Measurements from ENCODE around the gene SPC24.
"Not testable (repeated sequence)": the region's sequence is repeated elsewhere in the genome, so short reads cannot be mapped to it uniquely, and the experiment has no call there.

SPC24 gene

DNA sequence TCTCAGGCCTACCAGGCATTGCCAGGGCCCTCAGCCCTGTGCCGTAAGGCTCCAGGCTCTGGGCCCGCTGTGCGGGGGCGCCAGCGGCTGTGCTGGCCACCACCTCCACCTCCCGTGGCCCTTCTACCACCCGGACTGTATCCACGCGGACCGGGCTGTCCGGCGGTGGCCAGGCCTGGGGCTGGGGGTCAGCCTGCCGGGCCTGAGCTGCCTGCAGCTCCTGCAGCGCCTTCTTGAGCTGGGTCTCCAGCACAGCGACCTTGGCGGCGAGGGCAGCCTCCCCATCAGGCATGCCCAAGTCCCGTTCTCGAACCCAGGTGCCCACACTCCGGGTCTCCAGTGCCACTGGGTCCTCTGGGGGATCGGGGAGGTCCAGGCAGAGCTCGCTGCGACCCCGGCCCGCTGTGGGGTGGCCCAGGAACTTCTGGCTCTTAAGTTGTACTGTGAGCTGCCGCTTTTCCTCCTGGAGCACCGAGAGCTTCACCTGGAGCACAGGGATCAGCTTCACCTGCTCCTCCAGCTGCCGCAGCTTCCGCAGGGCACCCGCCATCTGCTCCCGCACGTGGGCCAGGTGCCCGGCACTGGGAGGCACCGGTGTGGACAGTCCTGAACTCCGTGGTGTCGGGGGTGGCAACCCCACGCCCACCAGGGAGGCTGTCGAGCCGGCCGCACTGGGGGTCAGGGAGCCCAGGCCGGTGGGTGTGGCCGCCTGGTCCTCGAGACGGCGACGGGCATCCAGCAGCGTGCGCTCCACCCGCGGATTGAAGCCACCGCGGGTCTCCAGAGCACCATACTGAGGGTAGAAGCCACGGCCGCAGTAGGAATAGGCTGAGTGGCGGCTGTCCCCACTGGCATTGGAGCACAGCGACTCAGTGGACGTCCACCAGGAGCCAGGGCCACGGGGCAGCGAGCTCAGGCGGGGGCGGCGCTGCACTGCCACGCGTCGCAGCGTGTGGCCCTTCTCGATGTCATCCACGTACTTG, 37.7 kb upstream of the SPC24 start:
- in situ Hi-C loops (cut with MboI; ENCODE audit: low pct_unique_long_range_greater_than_20kb, low sequenced_read_pairs): no loop called here
- DNase-seq: no peak

DNA sequence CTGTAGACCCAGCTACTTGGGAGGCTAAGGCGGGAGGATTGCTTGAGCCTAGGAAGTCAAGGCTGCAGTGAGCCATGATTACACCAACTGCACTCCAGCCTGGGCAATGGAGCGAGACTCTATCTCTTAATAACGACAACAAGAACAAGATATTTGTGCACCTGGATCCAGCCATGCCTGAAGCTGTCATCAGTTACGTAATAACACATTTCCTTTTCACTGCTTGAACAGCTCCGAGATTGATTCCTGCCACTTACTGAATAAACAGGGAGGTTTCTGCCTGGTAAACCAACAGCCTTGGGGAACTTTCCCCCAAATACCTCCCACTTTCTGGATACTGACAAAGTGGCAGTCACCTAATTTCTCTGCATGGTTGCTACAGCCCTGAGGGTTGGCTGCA, 36.4 kb upstream of the SPC24 start:
- peak; percentile 33 for DNase-seq
- in situ Hi-C loops (cut with MboI; ENCODE audit: low pct_unique_long_range_greater_than_20kb, low sequenced_read_pairs): no loop called here

DNA sequence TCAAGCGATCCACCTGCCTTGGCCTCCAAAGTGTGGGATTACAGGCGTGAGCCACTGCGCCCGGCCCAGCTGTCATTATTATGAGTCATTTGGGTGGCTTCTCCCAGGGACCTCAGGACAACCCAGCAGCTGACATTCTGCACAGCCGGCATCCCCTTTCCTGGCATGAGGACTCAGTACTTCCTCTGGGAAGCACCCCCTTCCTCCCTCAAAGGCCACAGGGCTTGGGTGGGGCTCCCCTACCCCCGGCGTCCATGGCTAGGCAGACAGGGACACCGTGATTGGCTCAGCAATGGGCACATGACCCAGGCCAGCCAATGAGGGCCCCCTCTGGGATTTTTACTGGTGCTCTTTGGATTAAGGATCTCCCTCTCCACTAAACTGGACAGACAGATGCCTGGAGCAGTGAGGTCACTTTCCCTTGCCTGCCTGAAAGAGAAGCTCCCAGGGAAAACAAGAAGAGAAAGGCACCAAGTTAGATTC, 35.7 kb upstream of the SPC24 start:
- no peak for DNase-seq
- in situ Hi-C loops (cut with MboI; ENCODE audit: low pct_unique_long_range_greater_than_20kb, low sequenced_read_pairs): no loop called here

DNA sequence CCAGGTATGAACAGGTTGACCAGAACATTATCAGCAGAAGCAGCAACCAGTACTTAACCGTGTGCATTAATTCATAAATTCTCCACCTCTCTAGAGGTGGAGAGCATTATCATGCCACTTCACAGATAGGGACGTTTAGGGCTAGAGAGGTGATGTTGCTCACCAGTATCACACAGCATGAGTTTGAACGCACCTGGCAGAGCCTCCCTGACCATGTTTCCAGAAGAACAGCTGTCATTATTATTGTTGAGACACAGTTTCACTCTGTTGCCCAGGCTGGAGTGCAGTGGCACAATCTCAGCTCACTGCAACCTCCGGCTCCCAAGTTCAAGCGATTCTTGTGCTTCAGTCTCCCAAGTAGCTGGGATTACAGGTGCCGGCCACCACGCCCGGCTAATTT, 34.9 kb upstream of the SPC24 start:
- in situ Hi-C loops (cut with MboI; ENCODE audit: low pct_unique_long_range_greater_than_20kb, low sequenced_read_pairs): no loop called here
- no peak for DNase-seq

DNA sequence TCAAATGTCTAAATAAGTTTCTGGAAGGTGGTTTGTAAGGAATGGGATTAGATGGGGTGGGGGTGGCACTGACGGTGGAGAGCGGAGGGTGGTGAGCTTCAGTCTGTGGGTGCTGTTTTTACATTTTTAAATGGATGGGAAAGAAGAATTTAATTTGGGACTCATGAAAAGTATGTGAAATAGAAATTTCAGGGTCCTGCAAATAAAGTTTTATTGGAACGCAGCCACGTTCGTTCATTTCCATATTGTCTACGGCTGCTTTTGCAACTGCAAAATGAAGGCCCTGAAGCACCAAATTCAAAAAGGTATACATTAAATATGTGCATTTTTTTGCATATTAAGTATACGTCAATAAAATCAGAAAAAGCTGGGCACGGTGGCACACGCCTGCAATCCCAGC, 31.9 kb upstream of the SPC24 start:
- in situ Hi-C loops (cut with MboI; ENCODE audit: low pct_unique_long_range_greater_than_20kb, low sequenced_read_pairs): no loop called here

DNA sequence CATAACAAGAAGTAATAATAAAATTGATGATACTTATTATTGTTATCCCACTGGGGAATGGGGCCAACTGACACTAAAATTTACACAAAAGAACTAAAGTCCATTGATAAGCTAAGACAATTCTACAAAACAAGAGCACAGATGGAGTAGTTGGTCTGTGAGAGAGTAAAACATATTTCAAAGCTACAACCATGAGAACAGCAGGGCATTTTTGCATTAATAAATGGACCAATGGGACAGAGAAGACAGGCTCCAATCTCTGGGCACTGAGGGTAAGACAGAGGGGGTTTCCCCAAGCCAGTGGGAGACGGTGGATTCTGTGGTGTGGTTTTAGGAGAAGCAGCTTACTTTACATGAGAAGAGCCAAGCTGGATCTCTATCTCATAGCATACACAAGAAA, 27.4 kb upstream of the SPC24 start:
- in situ Hi-C loops (cut with MboI; ENCODE audit: low pct_unique_long_range_greater_than_20kb, low sequenced_read_pairs): no loop called here
- DNase-seq: no peak

More for the DNA sequence above, 31.9 kb upstream of the SPC24 start:
- DNase-seq: no peak

DNA sequence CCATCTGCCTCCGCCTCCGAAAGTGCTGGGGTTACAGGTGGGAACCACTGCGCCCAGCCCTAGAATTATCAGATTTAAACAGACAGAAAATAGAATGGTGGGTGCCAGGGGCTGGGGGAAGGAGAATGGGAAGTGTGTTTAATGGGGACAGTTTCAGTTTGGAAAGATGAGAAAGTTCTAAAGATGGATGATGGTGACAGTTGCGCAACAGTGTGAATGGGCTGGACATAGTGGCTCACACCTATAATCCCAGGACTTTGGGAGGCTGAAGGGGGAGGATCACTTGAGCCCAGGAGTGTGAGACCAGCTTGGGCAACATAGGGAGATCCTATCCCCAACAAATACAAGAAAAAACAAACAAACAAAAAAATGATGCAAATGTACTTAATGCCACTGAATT, 25.9 kb upstream of the SPC24 start:
- no peak for DNase-seq
- in situ Hi-C loops (cut with MboI; ENCODE audit: low pct_unique_long_range_greater_than_20kb, low sequenced_read_pairs): no loop called here

DNA sequence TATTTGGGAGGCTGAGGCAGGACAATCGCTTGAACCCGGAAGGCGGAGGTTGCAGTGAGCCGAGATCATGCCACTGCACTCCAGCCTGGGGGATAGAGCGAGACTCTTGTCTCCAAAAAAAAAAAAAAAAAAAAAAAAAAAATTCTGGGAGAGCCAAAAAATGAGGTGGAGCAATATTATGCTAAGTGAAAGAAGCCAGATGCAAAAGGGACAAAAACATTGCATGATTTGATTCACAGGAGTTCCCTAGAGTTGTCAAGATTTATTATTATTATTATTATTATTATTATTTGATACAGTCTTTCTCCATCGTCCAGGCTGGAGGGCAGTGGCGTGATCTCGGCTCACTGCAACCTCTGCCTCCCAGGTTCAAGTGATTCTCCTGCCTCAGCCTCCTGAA, 25.4 kb upstream of the SPC24 start:
- DNase-seq; in situ Hi-C loops (cut with MboI; ENCODE audit: low pct_unique_long_range_greater_than_20kb, low sequenced_read_pairs): not testable (repeated sequence)

DNA sequence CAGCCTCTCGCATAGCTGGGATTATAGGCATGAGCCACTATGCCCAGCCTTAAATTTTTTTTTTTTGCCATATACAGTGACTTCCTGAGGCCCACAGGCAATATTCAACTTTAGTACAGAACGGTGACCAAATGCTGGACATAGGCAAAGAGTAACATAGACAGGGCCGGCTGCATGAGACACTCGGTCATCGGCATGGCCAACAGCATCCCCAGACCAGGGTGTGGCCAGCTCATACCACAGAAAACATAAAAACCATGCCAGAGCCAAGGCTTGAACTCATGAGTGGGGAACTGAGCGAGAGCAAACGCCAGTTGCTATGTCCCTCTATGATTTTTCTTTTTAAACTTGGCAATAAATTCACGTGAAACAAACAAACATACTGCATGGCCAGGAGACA, 24.8 kb upstream of the SPC24 start:
- DNase-seq: no peak
- in situ Hi-C loops (cut with MboI; ENCODE audit: low pct_unique_long_range_greater_than_20kb, low sequenced_read_pairs): no loop called here

DNA sequence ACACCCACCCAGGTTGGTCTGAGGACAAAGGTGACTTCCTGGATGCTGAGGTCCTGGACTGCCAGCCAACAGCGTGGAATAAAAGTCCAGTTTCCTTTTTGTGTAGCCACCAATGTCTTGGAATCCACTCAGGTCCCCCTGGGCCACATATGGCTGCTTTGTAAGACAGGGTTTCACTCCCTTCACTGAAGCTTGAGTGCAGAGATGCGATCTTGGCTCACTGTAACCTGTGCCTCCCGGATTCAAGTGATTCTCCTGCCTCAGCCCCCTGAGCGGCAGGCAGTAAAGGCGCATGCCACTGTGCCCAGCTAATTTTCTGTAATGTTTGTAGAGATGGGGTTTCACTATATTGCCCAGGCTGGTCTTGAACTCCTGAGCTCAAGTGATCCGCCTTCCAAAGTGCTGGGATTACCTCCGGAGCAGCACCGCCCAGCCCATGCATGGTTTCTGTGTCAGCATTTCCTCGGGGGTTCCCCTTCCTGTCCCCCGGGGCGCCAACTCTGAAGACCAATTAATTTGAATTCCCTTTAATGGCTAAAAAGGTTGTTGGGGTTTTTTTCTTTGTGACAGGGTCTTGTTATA, 24.2 kb upstream of the SPC24 start:
- no peak for DNase-seq
- in situ Hi-C loops (cut with MboI; ENCODE audit: low pct_unique_long_range_greater_than_20kb, low sequenced_read_pairs): no loop called here

DNA sequence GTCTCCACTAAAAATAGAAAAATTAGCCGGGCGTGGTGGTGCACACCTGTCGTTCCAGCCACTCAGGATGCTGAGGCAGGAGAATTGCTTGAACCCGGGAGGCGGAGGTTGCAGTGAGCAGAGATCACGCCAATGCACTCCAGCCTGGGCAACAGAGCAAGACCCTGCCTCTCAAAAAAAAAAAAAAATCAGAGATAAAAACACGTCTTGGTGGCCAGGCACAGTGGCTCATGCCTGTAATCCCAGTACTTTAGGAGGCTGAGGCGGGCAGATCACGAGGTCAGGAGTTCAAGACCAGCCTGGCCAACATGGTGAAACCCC, 23.5 kb upstream of the SPC24 start:
- in situ Hi-C loops (cut with MboI; ENCODE audit: low pct_unique_long_range_greater_than_20kb, low sequenced_read_pairs); DNase-seq: not testable (repeated sequence)

DNA sequence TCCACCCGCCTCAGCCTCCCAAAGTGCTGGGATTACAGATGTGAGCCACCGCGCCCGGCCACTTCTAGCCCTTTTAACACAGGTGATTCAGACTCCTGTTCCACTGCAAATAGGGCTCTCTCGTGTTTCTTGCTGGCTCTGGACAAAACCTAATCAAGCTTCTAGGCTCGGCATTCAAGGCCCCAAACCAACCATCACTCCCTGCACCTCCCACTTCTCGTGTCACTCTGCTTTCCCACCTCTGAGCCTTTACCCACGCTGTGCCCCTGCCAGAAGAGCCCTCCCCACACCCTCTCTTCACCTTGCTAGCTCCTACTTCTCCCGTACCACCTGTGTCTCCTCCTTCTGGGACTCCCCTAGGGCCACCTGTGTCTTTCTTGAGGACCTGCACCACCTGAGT, 22.0 kb upstream of the SPC24 start:
- no peak for DNase-seq
- in situ Hi-C loops (cut with MboI; ENCODE audit: low pct_unique_long_range_greater_than_20kb, low sequenced_read_pairs): no loop called here

DNA sequence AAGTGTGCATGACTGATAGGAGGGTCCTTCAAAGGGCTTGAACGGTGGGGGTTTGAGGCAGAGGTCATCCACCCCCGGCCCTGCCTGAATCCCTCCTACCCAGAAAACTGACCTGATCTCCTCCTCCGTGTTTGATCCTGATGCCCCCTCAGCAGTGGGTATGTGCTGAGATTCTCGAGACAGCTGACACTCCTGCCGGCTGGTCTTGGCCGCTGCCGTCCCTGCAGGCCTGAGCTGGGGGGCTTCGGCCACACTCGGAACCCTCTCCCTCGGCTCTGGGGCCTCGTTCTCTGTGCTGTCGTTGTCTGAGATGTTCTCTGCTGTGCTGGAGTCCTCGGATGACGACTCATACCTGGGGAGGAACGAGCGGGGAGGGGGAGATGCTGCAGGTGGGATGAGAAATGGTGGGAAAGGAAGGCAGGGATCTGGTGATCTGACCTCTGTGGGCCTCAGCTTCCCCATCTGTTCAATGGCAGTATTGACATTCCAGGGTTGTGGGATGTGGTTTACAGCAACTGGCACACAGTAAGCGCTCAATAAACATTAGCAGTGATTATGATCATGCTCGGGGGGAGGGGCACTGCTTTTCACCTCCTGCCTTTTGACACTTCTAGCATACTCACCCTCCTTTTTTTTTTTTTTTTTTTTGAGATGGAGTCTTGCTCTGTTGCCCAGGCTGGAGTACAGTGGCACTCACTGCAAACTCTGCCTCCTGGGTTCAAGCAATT, 21.0 kb upstream of the SPC24 start:
- in situ Hi-C loops (cut with MboI; ENCODE audit: low pct_unique_long_range_greater_than_20kb, low sequenced_read_pairs): no loop called here
- no peak for DNase-seq

DNA sequence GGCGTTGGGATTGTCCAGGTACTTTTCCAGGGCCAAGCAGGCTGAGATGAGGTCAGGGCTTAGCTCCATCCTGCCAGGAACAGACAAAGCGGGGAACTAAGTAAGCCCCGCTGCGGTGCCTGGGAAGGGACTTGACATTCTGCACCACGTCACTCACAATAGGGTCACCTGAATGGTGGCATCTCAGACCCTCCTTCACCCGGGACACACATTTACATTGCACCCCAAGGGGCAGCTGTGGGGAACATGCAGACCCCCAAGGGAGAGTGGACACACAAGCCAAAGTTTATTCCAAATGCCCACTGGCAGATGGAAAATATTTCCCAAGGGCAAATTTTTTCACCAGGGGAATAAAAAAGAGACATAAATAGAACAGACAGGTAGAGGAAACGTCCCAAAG, 20.3 kb upstream of the SPC24 start:
- in situ Hi-C loops (cut with MboI; ENCODE audit: low pct_unique_long_range_greater_than_20kb, low sequenced_read_pairs): no loop called here
- DNase-seq: no peak

DNA sequence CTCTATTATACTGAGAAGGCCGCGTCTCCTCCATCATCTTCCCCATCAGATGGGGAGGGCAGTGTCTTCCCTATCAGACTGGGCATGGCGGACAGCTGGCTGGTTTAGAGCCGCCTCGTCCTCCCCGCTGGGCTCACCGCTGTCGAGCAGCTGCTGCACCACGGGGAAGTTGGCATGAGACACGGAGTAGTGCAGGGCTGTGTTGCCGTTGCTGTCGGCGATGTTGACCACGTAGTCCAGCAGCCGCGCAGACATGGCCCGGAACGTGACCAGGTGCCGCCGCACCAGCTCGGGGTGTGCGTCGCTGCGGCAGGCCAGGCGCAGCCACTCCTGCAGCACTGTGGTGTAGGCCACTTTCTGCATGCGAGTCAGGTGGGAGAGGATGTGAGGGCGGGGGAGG, 18.8 kb upstream of the SPC24 start:
- in situ Hi-C loops (cut with MboI; ENCODE audit: low pct_unique_long_range_greater_than_20kb, low sequenced_read_pairs): no loop called here
- DNase-seq: no peak

DNA sequence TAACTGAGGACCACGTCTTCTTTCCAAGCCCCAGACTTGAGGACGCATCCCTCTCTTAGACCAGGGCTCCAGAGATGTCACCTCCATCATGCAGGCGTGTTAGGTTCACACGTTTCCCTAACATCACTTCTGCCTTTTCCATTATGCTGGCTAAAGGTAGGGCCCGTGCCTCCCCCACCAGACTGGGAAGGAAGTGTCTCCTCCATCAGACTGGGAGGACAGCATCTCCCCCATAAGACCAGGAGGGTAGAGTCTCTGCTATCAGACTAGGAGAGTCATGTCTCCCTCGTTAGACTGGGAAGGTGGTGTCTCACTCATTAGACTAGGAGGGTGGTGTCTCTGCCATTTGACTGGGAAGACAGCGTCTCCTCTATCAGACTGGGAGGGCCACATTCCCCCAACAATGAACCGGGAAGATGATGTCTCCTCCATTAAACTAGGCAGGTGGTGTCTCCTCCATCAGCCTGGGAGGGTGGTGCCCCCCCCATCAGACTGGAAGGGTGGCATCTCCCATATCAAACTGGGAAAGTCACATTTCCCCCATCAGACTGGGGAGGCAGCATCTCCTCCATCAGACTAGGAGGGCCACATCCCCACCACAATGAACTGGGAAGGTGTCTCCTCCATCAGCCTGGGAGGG, 18.1 kb upstream of the SPC24 start:
- in situ Hi-C loops (cut with MboI; ENCODE audit: low pct_unique_long_range_greater_than_20kb, low sequenced_read_pairs): no loop called here
- no peak for DNase-seq

DNA sequence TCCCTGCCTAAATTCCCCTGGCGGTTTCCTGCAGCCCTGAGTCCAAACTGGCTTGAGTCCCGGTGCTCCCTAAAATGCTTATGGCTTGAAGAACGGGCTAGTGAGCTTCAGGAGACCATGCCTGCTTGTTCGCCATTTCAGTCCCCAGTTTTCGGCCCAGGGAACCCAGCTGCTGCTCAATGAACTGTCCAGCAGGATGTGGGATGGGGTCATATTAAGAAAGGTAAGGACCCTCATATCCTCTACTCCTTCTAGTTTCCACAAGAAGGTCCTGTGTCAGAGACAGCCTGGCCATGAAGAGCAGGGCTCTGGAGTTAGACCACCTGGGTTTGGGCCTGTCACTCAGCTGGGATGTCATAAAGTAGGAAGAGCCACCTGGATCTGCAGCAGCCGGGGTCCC, 17.0 kb upstream of the SPC24 start:
- in situ Hi-C loops (cut with MboI; ENCODE audit: low pct_unique_long_range_greater_than_20kb, low sequenced_read_pairs): no loop called here

DNA sequence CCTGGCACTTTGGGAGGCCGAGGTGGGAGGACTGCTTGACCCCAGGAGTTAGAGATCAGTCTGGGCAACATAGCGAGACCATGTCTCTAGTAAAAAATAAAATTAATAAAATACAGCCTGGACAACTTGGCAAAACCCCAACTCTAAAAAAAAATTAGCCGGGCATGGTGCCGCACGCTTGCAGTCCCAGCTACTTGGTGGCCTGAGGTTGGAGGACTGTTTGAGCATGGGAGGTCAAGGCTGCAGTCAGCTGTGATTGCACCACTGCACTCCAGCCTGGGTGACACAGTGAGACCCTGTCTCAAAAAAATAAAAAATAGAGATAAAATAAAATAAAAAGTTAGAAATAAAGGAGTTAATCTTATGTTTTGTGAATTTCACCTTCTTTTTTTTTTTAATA, 15.6 kb upstream of the SPC24 start:
- in situ Hi-C loops (cut with MboI; ENCODE audit: low pct_unique_long_range_greater_than_20kb, low sequenced_read_pairs): no loop called here
- no peak for DNase-seq

More for the DNA sequence above, 17.0 kb upstream of the SPC24 start:
- DNase-seq: no peak

DNA sequence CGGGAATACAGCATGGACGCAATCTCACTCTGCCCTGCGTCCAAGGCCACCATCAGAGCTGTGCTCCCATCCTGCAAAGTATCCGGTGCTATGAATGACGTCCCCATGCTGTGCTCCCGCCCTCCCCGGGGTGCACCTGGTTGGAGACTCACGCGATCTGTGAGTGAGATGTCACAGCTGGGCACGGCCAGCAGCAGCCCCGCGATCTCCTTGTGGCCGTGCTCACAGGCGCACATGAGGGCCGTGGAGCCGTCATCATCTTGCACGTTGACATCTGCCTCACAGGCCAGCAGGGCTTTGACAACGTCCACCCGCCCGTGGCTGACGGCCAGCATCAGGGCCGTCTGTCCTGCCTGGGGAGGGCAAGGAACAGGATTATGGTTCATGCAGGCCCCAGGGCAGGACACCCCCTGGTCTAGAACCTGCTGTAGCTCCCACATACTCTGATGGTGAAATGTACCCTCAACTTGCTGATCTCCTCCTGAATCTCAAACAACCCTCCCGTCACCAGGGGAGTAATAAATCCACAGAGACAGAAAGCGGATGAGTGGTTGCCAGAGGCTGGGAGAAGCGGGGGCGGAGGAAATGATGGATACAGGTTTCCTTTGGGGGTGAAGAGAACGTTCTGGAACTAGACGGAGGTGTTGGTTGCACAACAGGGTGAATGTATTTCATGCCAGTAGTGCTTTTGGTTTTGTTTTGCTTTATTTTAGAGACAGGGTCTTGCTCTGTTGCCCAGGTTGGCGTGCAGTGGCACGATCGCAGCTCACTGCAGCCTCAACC, 14.5 kb upstream of the SPC24 start:
- no peak for DNase-seq
- in situ Hi-C loops (cut with MboI; ENCODE audit: low pct_unique_long_range_greater_than_20kb, low sequenced_read_pairs): no loop called here

All from KBM-7 (cell line).